HCT116 (cell line): ENCODE results near the gene SERPIND1.

ENCODE experiments used
- CTCF ChIP-seq, 3 experiments: fragments of 200-600 bp in 1 of 3; sonication (generic) in 1 of 3; IDR thresholded peaks in 2 of 3; conservative IDR thresholded peaks in 1 of 3; 2 replicates each; pipeline ENCODE4 v1.5.1; 2012 to 2017; ENCODE audit warnings: low read depth in 2 of 3, low read length in 2 of 3, antibody characterized with exemption in 1 of 3, borderline replicate concordance in 1 of 3, control low read depth in 1 of 3, mild to moderate bottlenecking in 1 of 3, mixed read lengths in 1 of 3, mixed run types in 1 of 3, moderate library complexity in 1 of 3; ENCODE audit not compliant: insufficient read depth in 1 of 3
- POLR2A ChIP-seq: IDR thresholded peaks from 2 replicates; pipeline ENCODE4 v1.7.0; 2011; ENCODE audit warnings: borderline replicate concordance; ENCODE audit not compliant: insufficient read depth, insufficient read length; ENCODE audit errors: extremely low read depth
- REST ChIP-seq: IDR thresholded peaks from 2 replicates; pipeline ENCODE4 v1.6.1; 2012; ENCODE audit warnings: low read depth
- SP1 ChIP-seq: IDR thresholded peaks from 2 replicates; pipeline ENCODE4 v1.6.1; 2012; ENCODE audit warnings: low read depth
- YY1 ChIP-seq: IDR thresholded peaks from 2 replicates; pipeline ENCODE4 v1.6.1; 2011; ENCODE audit warnings: low read length, low read depth, moderate library complexity, mild to moderate bottlenecking; ENCODE audit not compliant: insufficient replicate concordance; ENCODE audit errors: extremely low read depth
- TF ChIP-seq, protein P1 (sequence below): IDR thresholded peaks from 2 replicates; pipeline ENCODE4 v1.6.1; 2011; ENCODE audit warnings: mild to moderate bottlenecking, low read length, moderate library complexity; ENCODE audit not compliant: insufficient replicate concordance; ENCODE audit errors: extremely low read depth

GRCh38 chr22:20761536-20761935, 12.4 kb upstream of the SERPIND1 start:
- TF ChIP-seq, protein P1, sequence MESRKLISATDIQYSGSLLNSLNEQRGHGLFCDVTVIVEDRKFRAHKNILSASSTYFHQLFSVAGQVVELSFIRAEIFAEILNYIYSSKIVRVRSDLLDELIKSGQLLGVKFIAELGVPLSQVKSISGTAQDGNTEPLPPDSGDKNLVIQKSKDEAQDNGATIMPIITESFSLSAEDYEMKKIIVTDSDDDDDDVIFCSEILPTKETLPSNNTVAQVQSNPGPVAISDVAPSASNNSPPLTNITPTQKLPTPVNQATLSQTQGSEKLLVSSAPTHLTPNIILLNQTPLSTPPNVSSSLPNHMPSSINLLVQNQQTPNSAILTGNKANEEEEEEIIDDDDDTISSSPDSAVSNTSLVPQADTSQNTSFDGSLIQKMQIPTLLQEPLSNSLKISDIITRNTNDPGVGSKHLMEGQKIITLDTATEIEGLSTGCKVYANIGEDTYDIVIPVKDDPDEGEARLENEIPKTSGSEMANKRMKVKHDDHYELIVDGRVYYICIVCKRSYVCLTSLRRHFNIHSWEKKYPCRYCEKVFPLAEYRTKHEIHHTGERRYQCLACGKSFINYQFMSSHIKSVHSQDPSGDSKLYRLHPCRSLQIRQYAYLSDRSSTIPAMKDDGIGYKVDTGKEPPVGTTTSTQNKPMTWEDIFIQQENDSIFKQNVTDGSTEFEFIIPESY = no peak
- TF ChIP-seq CTCF (IDR thresholded peaks at IDR 0.05 in 2 of 3, conservative IDR thresholded peaks at IDR 0.05 in 1 of 3; ENCODE audit: borderline replicate concordance in 1 of 3, insufficient read depth in 1 of 3, low read depth in 2 of 3, low read length in 2 of 3) (no peak), SP1 (no peak), POLR2A (no peak), YY1 (no peak), REST (no peak)
